NCI-H748 (cell line): ENCODE results near the gene E2F6.

Experiments used
- DNase-seq: peaks from one replicate; lab custom pipeline; 2025; ENCODE audit not compliant: unreplicated experiment; lab: John Stamatoyannopoulos, UW

E2F6 gene

GRCh38 chr2:11493282-11493681 lies 27.3 kb upstream of the E2F6 start:
- DNase-seq, result no peak

- DNase-seq, result no peak
Measured at GRCh38 chr2:11492720-11493119, 26.8 kb upstream of the E2F6 start.

GRCh38 chr2:11492244-11492643 lies 26.3 kb upstream of the E2F6 start:
- no peak for DNase-seq

- DNase-seq, result no peak
Measured at GRCh38 chr2:11491348-11491933, 25.5 kb upstream of the E2F6 start.

- DNase-seq, result no peak
Measured at GRCh38 chr2:11490194-11490593, 24.2 kb upstream of the E2F6 start.

GRCh38 chr2:11488809-11489208 lies 22.8 kb upstream of the E2F6 start:
- no peak for DNase-seq

- DNase-seq, result no peak
Measured at GRCh38 chr2:11483806-11484617, 18.1 kb upstream of the E2F6 start.

- no peak for DNase-seq
Measured at GRCh38 chr2:11482473-11483035, 16.6 kb upstream of the E2F6 start.

- DNase-seq, result no peak
Measured at GRCh38 chr2:11481789-11482472, 16.0 kb upstream of the E2F6 start.

- DNase-seq, result no peak
Measured at GRCh38 chr2:11481426-11481788, 15.4 kb upstream of the E2F6 start.

GRCh38 chr2:11480859-11481258 lies 14.9 kb upstream of the E2F6 start:
- DNase-seq, result no peak

GRCh38 chr2:11480406-11480805 lies 14.4 kb upstream of the E2F6 start:
- DNase-seq, result no peak

GRCh38 chr2:11478899-11479605 lies 13.1 kb upstream of the E2F6 start:
- DNase-seq, result no peak

GRCh38 chr2:11477994-11478393 lies 12.0 kb upstream of the E2F6 start:
- DNase-seq, result peak; percentile 89

- peak; percentile 52 for DNase-seq
Measured at GRCh38 chr2:11473659-11474433, 7.9 kb upstream of the E2F6 start.

- no peak for DNase-seq
Measured at GRCh38 chr2:11467749-11468148, 1.8 kb upstream of the E2F6 start.

- DNase-seq, result no peak
Measured at GRCh38 chr2:11467129-11467649, 1.2 kb upstream of the E2F6 start.

- peak; percentile 65 for DNase-seq
Measured at GRCh38 chr2:11466307-11467128, 557 bp upstream of the E2F6 start.

GRCh38 chr2:11465110-11465484 lies 864 bp downstream of the E2F6 start:
- no peak for DNase-seq
